ENCODE results near the gene TP53TG5.

TP53TG5 gene

GRCh38 chr20:45345104-45345936 is 32.8 kb downstream of the TP53TG5 start:
- no peak for DNase-seq

GRCh38 chr20:45344168-45344860 is 33.8 kb downstream of the TP53TG5 start:
- DNase-seq = no peak

GRCh38 chr20:45343532-45344167 is 34.5 kb downstream of the TP53TG5 start:
- DNase-seq = no peak

- DNase-seq = no peak
Measured at GRCh38 chr20:45342855-45343531, 35.1 kb downstream of the TP53TG5 start.

- no peak for DNase-seq
Measured at GRCh38 chr20:45341939-45342854, 35.9 kb downstream of the TP53TG5 start.

- no peak for DNase-seq
Measured at GRCh38 chr20:45341579-45341938, 36.6 kb downstream of the TP53TG5 start.

GRCh38 chr20:45340951-45341350 is 37.2 kb downstream of the TP53TG5 start:
- no peak for DNase-seq

- DNase-seq = no peak
Measured at GRCh38 chr20:45340236-45340847, 37.8 kb downstream of the TP53TG5 start.

GRCh38 chr20:45339799-45340198 is 38.3 kb downstream of the TP53TG5 start:
- DNase-seq = no peak

GRCh38 chr20:45339084-45339483 is 39.0 kb downstream of the TP53TG5 start:
- no peak for DNase-seq

- no peak for DNase-seq
Measured at GRCh38 chr20:45338121-45339030, 39.7 kb downstream of the TP53TG5 start.

- no peak for DNase-seq
Measured at GRCh38 chr20:45337367-45338120, 40.6 kb downstream of the TP53TG5 start.

- DNase-seq = no peak
Measured at GRCh38 chr20:45336530-45337366, 41.4 kb downstream of the TP53TG5 start.

GRCh38 chr20:45330476-45330875 is 47.6 kb downstream of the TP53TG5 start:
- DNase-seq = no peak

GRCh38 chr20:45329497-45330319 is 48.4 kb downstream of the TP53TG5 start:
- no peak for DNase-seq

GRCh38 chr20:45328451-45328850 is 49.7 kb downstream of the TP53TG5 start:
- DNase-seq = no peak

GRCh38 chr20:45325371-45325770 is 52.8 kb downstream of the TP53TG5 start:
- DNase-seq = no peak

GRCh38 chr20:45323731-45324130 is 54.4 kb downstream of the TP53TG5 start:
- no peak for DNase-seq

All from CD4-positive, alpha-beta T cell treated with Interleukin-17A for 1 hour (primary cell).